Measurements from ENCODE around the gene ACSBG1. TPM values are rescaled to one million over a fixed set of nuclear protein-coding genes. Genes with fewer than 3 reads are reported as not detected.

Gene ACSBG1
- total RNA-seq, 1 donor from 2014 or later = 0.38 TPM

DNA sequence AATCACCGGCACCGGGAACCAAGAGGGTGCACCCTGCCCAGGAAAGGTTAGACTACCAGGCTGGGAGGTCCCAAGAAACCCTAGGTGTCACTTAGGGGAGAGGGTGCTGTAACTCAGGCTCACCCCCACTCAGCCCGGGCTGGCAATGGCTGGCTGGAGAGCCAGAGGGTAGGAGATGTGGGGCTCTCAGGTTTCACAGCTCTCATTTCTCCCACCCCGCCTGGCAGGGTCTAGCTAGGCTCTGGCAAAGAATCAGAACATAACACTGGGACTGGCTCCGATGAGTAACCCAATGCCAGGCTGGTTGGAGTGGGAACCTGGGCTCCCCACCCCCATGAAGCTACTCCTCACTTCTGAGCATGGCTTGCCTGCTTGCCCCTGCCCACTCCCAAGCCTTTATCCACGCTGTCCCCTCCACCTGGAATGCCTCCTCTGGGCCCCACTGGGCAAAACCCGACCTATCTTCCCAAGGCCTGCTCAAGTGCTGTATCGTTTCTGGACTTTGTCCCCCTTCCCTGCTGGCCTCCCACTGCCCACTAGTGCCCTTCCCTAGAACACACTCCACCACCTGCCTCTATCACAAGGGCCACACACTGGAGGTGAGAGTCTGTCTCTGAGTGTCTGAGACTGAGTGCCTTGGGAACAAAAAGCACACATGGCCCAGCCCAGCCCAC, 105.2 kb downstream of the ACSBG1 start:
- intact Hi-C loops (cut with DNase I) = loop anchor here (5.0 kb wide), 1 partner anchor 113 kb away; no protein-coding TSS in a partner anchor
- DNase-seq = no peak

GRCh38 chr15:78127882-78128281, 106.5 kb downstream of the ACSBG1 start:
- intact Hi-C loops (cut with DNase I) = loop anchor here (5.0 kb wide), 1 partner anchor 114 kb away; no protein-coding TSS in a partner anchor
- no peak for ATAC-seq (ENCODE audit: poor library complexity)
- no peak for DNase-seq

More for the DNA sequence above, 105.2 kb downstream of the ACSBG1 start:
- ATAC-seq (ENCODE audit: poor library complexity) = no peak

- intact Hi-C loops (cut with DNase I) = loop anchor here (5.0 kb wide), 1 partner anchor 117 kb away; no protein-coding TSS in a partner anchor
- ATAC-seq (ENCODE audit: poor library complexity) (no peak), DNase-seq (no peak)
Measured at GRCh38 chr15:78125267-78125666, 109.1 kb downstream of the ACSBG1 start.

DNA sequence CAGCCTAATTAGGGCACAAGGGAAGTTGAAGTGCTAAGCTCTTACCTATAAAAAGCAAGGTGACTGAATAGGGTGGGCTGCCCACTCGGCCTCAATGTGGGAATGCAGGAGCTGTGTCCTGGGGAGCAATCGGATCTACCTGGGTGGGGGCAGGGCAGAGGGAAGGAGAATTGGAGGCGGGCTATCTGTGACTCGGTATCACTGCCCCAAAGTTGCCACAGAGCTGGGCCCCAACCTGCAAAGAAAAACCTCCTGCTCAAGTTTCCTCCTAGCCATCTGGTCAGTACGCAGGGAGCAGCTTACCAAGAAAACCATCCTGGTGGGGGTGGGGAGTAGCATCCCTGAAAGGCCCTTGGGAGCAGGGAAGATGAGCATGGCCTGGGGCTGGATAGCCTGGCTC, 113.8 kb downstream of the ACSBG1 start:
- intact Hi-C loops (cut with DNase I) = no loop called here
- DNase-seq = no peak
- ATAC-seq (ENCODE audit: poor library complexity) = no peak

Other genes starting within 250 kb of the ACSBG1 start
- 9.8 TPM for gene TBC1D2B, start 156.9 kb downstream of the ACSBG1 start, total RNA-seq
- not detected for gene SH2D7, start 142.0 kb downstream of the ACSBG1 start, total RNA-seq
- 21.9 TPM for gene CIB2, start 103.1 kb downstream of the ACSBG1 start, total RNA-seq
- 448 TPM for gene IDH3A, start 85.2 kb downstream of the ACSBG1 start, total RNA-seq
- gene DNAJA4, start 30.0 kb upstream of the ACSBG1 start, total RNA-seq = 79.9 TPM
- gene SKIC8, start 65.0 kb upstream of the ACSBG1 start, total RNA-seq = 25.2 TPM
- gene CRABP1, start 105.8 kb upstream of the ACSBG1 start, total RNA-seq = not detected
- gene IREB2, start 203.7 kb upstream of the ACSBG1 start, total RNA-seq = 24.8 TPM

Measured in Right ventricle myocardium superior (tissue), 1 donor.